Measurements from ENCODE around the gene STXBP4. TPM values are rescaled to one million over a fixed set of nuclear protein-coding genes. Genes with fewer than 3 reads are reported as not detected.

STXBP4 gene
- total RNA-seq, 2 donors from 2014 or later = 2.8 to 4.6 TPM

GRCh38 chr17:54991567-54991966 lies 23.0 kb downstream of the STXBP4 start:
- no peak for ATAC-seq
- Mint-ChIP-seq H3K9me3 (no peaks in the 10 kb centered on the region), H3K27ac (no peak overlapping the region), H3K36me3 (no peaks in the 10 kb centered on the region)
- DNase-seq (ENCODE audit: low spot score in 2 of 2) = no peak

- DNase-seq (ENCODE audit: low spot score in 2 of 2) = peak in 1 of 2 donors; percentile 20
- ATAC-seq = peak; percentile 43 to 47
- Mint-ChIP-seq H3K27ac (no peak overlapping the region), H3K9me3 (no peaks in the 10 kb centered on the region), H3K36me3 (no peaks in the 10 kb centered on the region)
Measured at GRCh38 chr17:54992797-54993639, 24.5 kb downstream of the STXBP4 start.

GRCh38 chr17:54996441-54996840 lies 27.9 kb downstream of the STXBP4 start:
- H3K9me3 Mint-ChIP-seq = no peaks in the 10 kb centered on the region

GRCh38 chr17:55002458-55002857 lies 33.9 kb downstream of the STXBP4 start:
- Mint-ChIP-seq H3K9me3 (no peaks in the 10 kb centered on the region), H3K27ac (no peak overlapping the region), H3K36me3 (no peaks in the 10 kb centered on the region)
- ATAC-seq (no peak), DNase-seq (ENCODE audit: low spot score in 2 of 2) (no peak)

More at GRCh38 chr17:54996441-54996840, 27.9 kb downstream of the STXBP4 start:
- no peak overlapping the region for H3K27ac Mint-ChIP-seq
- ATAC-seq (no peak), DNase-seq (ENCODE audit: low spot score in 2 of 2) (no peak)
- no peaks in the 10 kb centered on the region for H3K36me3 Mint-ChIP-seq

- DNase-seq (ENCODE audit: low spot score in 2 of 2) (no peak), ATAC-seq (no peak)
- Mint-ChIP-seq H3K27ac (no peak overlapping the region), H3K9me3 (no peaks in the 10 kb centered on the region), H3K36me3 (no peaks in the 10 kb centered on the region)
Measured at GRCh38 chr17:55004484-55004883, 35.9 kb downstream of the STXBP4 start.

GRCh38 chr17:55005520-55005919 lies 37.0 kb downstream of the STXBP4 start:
- DNase-seq (ENCODE audit: low spot score in 2 of 2) = no peak
- no peaks in the 10 kb centered on the region for H3K9me3 Mint-ChIP-seq
- H3K36me3 Mint-ChIP-seq = no peaks in the 10 kb centered on the region
- H3K27ac Mint-ChIP-seq = no peak overlapping the region
- no peak for ATAC-seq

GRCh38 chr17:55023626-55024025 lies 55.1 kb downstream of the STXBP4 start:
- Mint-ChIP-seq H3K36me3 (no peaks in the 10 kb centered on the region), H3K27ac (no peak overlapping the region), H3K9me3 (no peaks in the 10 kb centered on the region)
- DNase-seq (ENCODE audit: low spot score in 2 of 2) (no peak), ATAC-seq (no peak)

GRCh38 chr17:55037828-55038227 lies 69.3 kb downstream of the STXBP4 start:
- DNase-seq (ENCODE audit: low spot score in 2 of 2) (no peak), ATAC-seq (peak in 1 of 2 donors; percentile 97)
- no peaks in the 10 kb centered on the region for H3K9me3 Mint-ChIP-seq
- no peak overlapping the region for H3K27ac Mint-ChIP-seq
- no peaks in the 10 kb centered on the region for H3K36me3 Mint-ChIP-seq

- Mint-ChIP-seq H3K36me3 (no peaks in the 10 kb centered on the region), H3K27ac (peak overlapping the region in 1 of 2 donors; percentile 55), H3K9me3 (no peaks in the 10 kb centered on the region)
- DNase-seq (ENCODE audit: low spot score in 2 of 2) (no peak), ATAC-seq (no peak)
Measured at GRCh38 chr17:55038291-55038690, 69.7 kb downstream of the STXBP4 start.

GRCh38 chr17:55040611-55041010 lies 72.0 kb downstream of the STXBP4 start:
- ATAC-seq (no peak), DNase-seq (ENCODE audit: low spot score in 2 of 2) (no peak)
- H3K27ac Mint-ChIP-seq = no peak overlapping the region
- H3K36me3 Mint-ChIP-seq = no peaks in the 10 kb centered on the region
- no peaks in the 10 kb centered on the region for H3K9me3 Mint-ChIP-seq

- ATAC-seq = no peak
- H3K27ac Mint-ChIP-seq = no peak overlapping the region
- DNase-seq (ENCODE audit: low spot score in 2 of 2) = no peak
- H3K9me3 Mint-ChIP-seq = peaks cover 0 to 3% of the 10 kb centered on the region in 2 donors
- peaks cover 0 to 4% of the 10 kb centered on the region in 2 donors for H3K36me3 Mint-ChIP-seq
Measured at GRCh38 chr17:55053855-55054254, 85.3 kb downstream of the STXBP4 start.

GRCh38 chr17:55054429-55054828 lies 85.9 kb downstream of the STXBP4 start:
- DNase-seq (ENCODE audit: low spot score in 2 of 2) (no peak), ATAC-seq (no peak)
- H3K9me3 Mint-ChIP-seq = no peaks in the 10 kb centered on the region
- no peak overlapping the region for H3K27ac Mint-ChIP-seq
- no peaks in the 10 kb centered on the region for H3K36me3 Mint-ChIP-seq

- no peaks in the 10 kb centered on the region for H3K9me3 Mint-ChIP-seq
- ATAC-seq (no peak), DNase-seq (ENCODE audit: low spot score in 2 of 2) (no peak)
- H3K27ac Mint-ChIP-seq = no peak overlapping the region
- no peaks in the 10 kb centered on the region for H3K36me3 Mint-ChIP-seq
Measured at GRCh38 chr17:55056526-55056925, 88.0 kb downstream of the STXBP4 start.

- ATAC-seq = no peak
- H3K36me3 Mint-ChIP-seq = no peaks in the 10 kb centered on the region
- no peaks in the 10 kb centered on the region for H3K9me3 Mint-ChIP-seq
- no peak for DNase-seq (ENCODE audit: low spot score in 2 of 2)
- H3K27ac Mint-ChIP-seq = no peak overlapping the region
Measured at GRCh38 chr17:55057184-55057583, 88.6 kb downstream of the STXBP4 start.

GRCh38 chr17:55059724-55060123 lies 91.2 kb downstream of the STXBP4 start:
- no peak for ATAC-seq
- no peak overlapping the region for H3K27ac Mint-ChIP-seq
- DNase-seq (ENCODE audit: low spot score in 2 of 2) = no peak
- no peaks in the 10 kb centered on the region for H3K36me3 Mint-ChIP-seq
- no peaks in the 10 kb centered on the region for H3K9me3 Mint-ChIP-seq

- ATAC-seq (no peak), DNase-seq (ENCODE audit: low spot score in 2 of 2) (no peak)
- H3K9me3 Mint-ChIP-seq = no peaks in the 10 kb centered on the region
Measured at GRCh38 chr17:55062921-55063320, 94.4 kb downstream of the STXBP4 start.

GRCh38 chr17:55063885-55064874 lies 95.6 kb downstream of the STXBP4 start:
- ATAC-seq = no peak
- DNase-seq (ENCODE audit: low spot score in 2 of 2) = no peak
- no peak overlapping the region for H3K27ac Mint-ChIP-seq
- no peaks in the 10 kb centered on the region for H3K9me3 Mint-ChIP-seq
- no peaks in the 10 kb centered on the region for H3K36me3 Mint-ChIP-seq

More at GRCh38 chr17:55062921-55063320, 94.4 kb downstream of the STXBP4 start:
- Mint-ChIP-seq H3K27ac (no peak overlapping the region), H3K36me3 (no peaks in the 10 kb centered on the region)

Data from activated naive CD4-positive, alpha-beta T cell treated with anti-CD3 and anti-CD28 coated beads, Interleukin-2, amount 50 U/mL, for 72 hours (primary cell).